Measurements from ENCODE around the gene RAB40C.

GRCh38 chr16:574021-574760, 15.7 kb upstream of the RAB40C start:
- TF ChIP-seq REST (IDR thresholded peaks at IDR 0.05; ENCODE audit: insufficient read depth in 1 of 2, low read depth in 2 of 2, low read length in 2 of 2) (no peak), POLR2AphosphoS5 (IDR thresholded peaks at IDR 0.05; ENCODE audit: low read depth, low read length) (no peak), SIN3A (IDR thresholded peaks at IDR 0.05; ENCODE audit: borderline replicate concordance, insufficient read depth, low read length) (no peak), TAF1 (IDR thresholded peaks at IDR 0.05; ENCODE audit: borderline replicate concordance, insufficient read depth, low read length) (no peak)
